Measurements from ENCODE around the gene SEL1L2. TPM values are rescaled to one million over a fixed set of nuclear protein-coding genes. Genes with fewer than 3 reads are reported as not detected.

Gene SEL1L2
- total RNA-seq, 1 donor from 2014 or later: not detected

- no peak for DNase-seq (ENCODE audit: extremely low read depth, low read depth, low spot score)
Observed at GRCh38 chr20:13930281-13930680, 60.1 kb downstream of the SEL1L2 start.

GRCh38 chr20:13929836-13930235 is 60.6 kb downstream of the SEL1L2 start:
- DNase-seq (ENCODE audit: extremely low read depth, low read depth, low spot score): no peak

GRCh38 chr20:13928901-13929300 is 61.5 kb downstream of the SEL1L2 start:
- no peak for DNase-seq (ENCODE audit: extremely low read depth, low read depth, low spot score)

- no peak for DNase-seq (ENCODE audit: extremely low read depth, low read depth, low spot score)
Observed at GRCh38 chr20:13927171-13927570, 63.2 kb downstream of the SEL1L2 start.

- no peak for DNase-seq (ENCODE audit: extremely low read depth, low read depth, low spot score)
Observed at GRCh38 chr20:13922241-13922640, 68.2 kb downstream of the SEL1L2 start.

- no peak for DNase-seq (ENCODE audit: extremely low read depth, low read depth, low spot score)
Observed at GRCh38 chr20:13915284-13915683, 75.1 kb downstream of the SEL1L2 start.

GRCh38 chr20:13913572-13913971 is 76.8 kb downstream of the SEL1L2 start:
- no peak for DNase-seq (ENCODE audit: extremely low read depth, low read depth, low spot score)

GRCh38 chr20:13913131-13913530 is 77.3 kb downstream of the SEL1L2 start:
- no peak for DNase-seq (ENCODE audit: extremely low read depth, low read depth, low spot score)

- DNase-seq (ENCODE audit: extremely low read depth, low read depth, low spot score): no peak
Observed at GRCh38 chr20:13910492-13910891, 79.9 kb downstream of the SEL1L2 start.

GRCh38 chr20:13909067-13909466 is 81.3 kb downstream of the SEL1L2 start:
- DNase-seq (ENCODE audit: extremely low read depth, low read depth, low spot score): no peak

GRCh38 chr20:13904766-13905165 is 85.6 kb downstream of the SEL1L2 start:
- no peak for DNase-seq (ENCODE audit: extremely low read depth, low read depth, low spot score)

- DNase-seq (ENCODE audit: extremely low read depth, low read depth, low spot score): no peak
Observed at GRCh38 chr20:13900496-13900895, 89.9 kb downstream of the SEL1L2 start.

- no peak for DNase-seq (ENCODE audit: extremely low read depth, low read depth, low spot score)
Observed at GRCh38 chr20:13898012-13898612, 92.3 kb downstream of the SEL1L2 start.

GRCh38 chr20:13891575-13891974 is 98.8 kb downstream of the SEL1L2 start:
- DNase-seq (ENCODE audit: extremely low read depth, low read depth, low spot score): no peak

- no peak for DNase-seq (ENCODE audit: extremely low read depth, low read depth, low spot score)
Observed at GRCh38 chr20:13884803-13885202, 105.6 kb downstream of the SEL1L2 start.

GRCh38 chr20:13883425-13883824 is 107.0 kb downstream of the SEL1L2 start:
- no peak for DNase-seq (ENCODE audit: extremely low read depth, low read depth, low spot score)

GRCh38 chr20:13878566-13878965 is 111.8 kb downstream of the SEL1L2 start:
- no peak for DNase-seq (ENCODE audit: extremely low read depth, low read depth, low spot score)

GRCh38 chr20:13877793-13878192 is 112.6 kb downstream of the SEL1L2 start:
- no peak for DNase-seq (ENCODE audit: extremely low read depth, low read depth, low spot score)

- DNase-seq (ENCODE audit: extremely low read depth, low read depth, low spot score): no peak
Observed at GRCh38 chr20:13875265-13875811, 115.1 kb downstream of the SEL1L2 start.

GRCh38 chr20:13874394-13875157 is 115.8 kb downstream of the SEL1L2 start:
- no peak for DNase-seq (ENCODE audit: extremely low read depth, low read depth, low spot score)

GRCh38 chr20:13873831-13874230 is 116.6 kb downstream of the SEL1L2 start:
- no peak for DNase-seq (ENCODE audit: extremely low read depth, low read depth, low spot score)

GRCh38 chr20:13870170-13870748 is 120.2 kb downstream of the SEL1L2 start:
- DNase-seq (ENCODE audit: extremely low read depth, low read depth, low spot score): no peak
